ENCODE results near the gene ABHD12B. TPM values are rescaled to one million over a fixed set of nuclear protein-coding genes. Genes with fewer than 3 reads are reported as not detected.

ABHD12B gene
- total RNA-seq, 1 experiment from 2014 or later = not detected

DNA sequence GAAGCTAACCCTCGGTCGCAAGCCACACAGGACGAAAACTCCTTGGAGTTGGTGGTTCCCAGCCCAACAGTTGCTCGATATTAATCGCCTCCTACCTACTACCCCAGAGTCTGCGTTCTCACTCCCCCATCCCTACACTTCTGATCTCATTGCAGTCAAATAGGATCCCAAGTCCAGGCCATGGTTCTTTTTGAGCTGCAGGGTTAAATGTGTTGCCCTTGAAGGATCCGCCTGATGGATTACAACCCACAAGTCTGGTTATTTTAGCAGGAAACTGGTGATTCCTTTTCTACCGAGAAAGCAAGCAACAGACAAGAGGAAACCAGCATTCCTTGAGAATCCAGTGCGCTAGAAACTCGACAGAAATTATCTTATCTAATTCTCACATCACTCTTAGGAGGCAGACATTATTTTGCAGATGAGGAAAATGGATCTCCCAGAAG lies 40.1 kb upstream of the ABHD12B start:
- Histone ChIP-seq H3K4me1 (replicated peaks) (peaks cover 31% of the 10 kb centered on the region), H3K27ac (no peak overlapping the region), H3K9me3 (replicated peaks) (no peaks in the 10 kb centered on the region), H3K27me3 (replicated peaks) (0 out of 2 replicates have a peak, but pooled peaks cover 3% of the 10 kb centered on the region), H3K4me3 (peak overlapping the region; percentile 98), H3K36me3 (peaks cover 7% of the 10 kb centered on the region; the same call in 1 of the 2 replicates)
- DNase-seq (ENCODE audit: low read depth in 1 of 2, low spot score in 2 of 2) = no peak

DNA sequence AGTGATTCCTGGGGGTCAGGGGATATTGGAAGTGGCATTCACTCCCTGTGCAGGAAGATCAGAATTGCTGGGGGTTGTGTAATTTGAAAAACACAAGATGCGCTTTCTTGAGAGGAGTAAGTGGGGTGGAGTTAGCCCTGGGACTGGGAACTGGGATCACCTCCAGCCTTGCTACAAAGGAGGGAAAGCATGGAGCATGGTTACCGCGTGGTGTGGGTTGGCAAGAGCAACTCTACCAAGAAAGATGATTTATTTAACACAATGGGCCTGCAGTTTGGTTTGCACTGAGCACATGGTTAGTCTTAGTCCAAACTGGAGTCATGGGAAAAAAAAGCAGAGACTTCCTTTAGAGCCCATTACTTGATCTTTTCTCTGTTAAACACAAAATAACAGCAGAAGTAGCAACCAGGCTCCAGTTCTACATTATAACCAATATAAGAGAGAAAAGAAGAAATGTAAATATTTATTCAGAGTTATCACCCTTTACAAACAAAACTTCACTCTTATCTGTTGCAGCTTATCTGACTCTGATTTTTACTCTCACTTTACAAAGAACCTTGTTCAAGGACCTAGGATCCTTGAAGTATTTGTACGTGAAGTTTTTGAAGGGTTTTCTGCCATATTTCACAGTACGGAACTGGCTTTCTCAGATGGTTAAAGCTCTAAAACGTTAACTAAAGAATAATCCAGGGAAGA lies 38.8 kb upstream of the ABHD12B start:
- no peak overlapping the region for H3K27ac ChIP-seq
- H3K9me3 ChIP-seq (replicated peaks) = no peaks in the 10 kb centered on the region
- peaks cover 31% of the 10 kb centered on the region for H3K4me1 ChIP-seq (replicated peaks)
- 0 out of 2 replicates have a peak, but pooled peaks cover 3% of the 10 kb centered on the region for H3K27me3 ChIP-seq (replicated peaks)
- peaks cover 7% of the 10 kb centered on the region; the same call in 1 of the 2 replicates for H3K36me3 ChIP-seq
- no peak overlapping the region for H3K4me3 ChIP-seq
- no peak for DNase-seq (ENCODE audit: low read depth in 1 of 2, low spot score in 2 of 2)

DNA sequence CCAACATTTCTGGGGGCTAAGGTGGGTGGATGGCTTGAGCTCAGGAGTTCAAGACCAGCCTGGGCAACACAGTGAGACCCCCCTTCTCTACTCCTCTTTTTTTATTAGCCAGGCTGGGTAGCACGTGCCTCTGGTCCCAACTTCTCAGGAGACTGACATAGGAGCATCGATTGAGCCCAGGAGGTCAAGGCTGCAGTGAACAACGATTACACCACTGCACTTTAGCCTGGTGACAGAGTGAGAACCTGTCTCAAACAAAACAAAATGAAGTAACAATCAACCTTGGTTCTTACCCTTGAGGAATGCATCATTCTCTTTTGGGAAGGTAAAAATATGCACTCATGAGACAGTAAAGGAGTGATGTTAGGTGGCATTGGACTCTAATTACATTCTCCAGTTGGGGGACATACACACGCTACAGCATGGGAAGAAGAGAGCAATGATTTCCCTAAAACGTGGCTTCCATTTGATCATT lies 37.0 kb upstream of the ABHD12B start:
- H3K27ac ChIP-seq = no peak overlapping the region
- H3K9me3 ChIP-seq (replicated peaks) = no peaks in the 10 kb centered on the region
- H3K36me3 ChIP-seq = peaks cover 7% of the 10 kb centered on the region; the same call in 1 of the 2 replicates
- no peak overlapping the region for H3K4me3 ChIP-seq
- peaks cover 19% of the 10 kb centered on the region for H3K4me1 ChIP-seq (replicated peaks)
- H3K27me3 ChIP-seq (replicated peaks) = 0 out of 2 replicates have a peak, but pooled peaks cover 3% of the 10 kb centered on the region
- DNase-seq (ENCODE audit: low read depth in 1 of 2, low spot score in 2 of 2) = no peak

DNA sequence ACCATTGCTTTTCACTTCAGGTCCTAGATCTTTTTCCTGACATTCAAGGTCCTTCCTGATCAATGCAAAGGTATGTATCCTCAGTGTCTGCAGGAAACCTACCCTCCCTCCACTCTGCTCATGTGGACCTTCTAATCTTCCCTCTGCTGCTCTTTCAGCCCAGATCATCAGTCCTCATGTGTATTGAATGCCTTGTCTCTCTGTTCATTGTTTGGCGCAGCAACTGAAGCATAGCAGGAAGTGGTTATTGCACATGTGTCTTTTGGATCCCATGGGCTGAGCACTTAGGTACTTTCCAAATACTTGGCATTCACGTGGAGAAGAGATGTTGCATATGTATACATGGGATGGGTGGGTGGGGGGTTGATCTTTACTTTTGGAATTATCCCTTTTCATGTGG lies 36.6 kb upstream of the ABHD12B start:
- Histone ChIP-seq H3K36me3 (peaks cover 7% of the 10 kb centered on the region; the same call in 1 of the 2 replicates), H3K4me1 (replicated peaks) (peaks cover 16% of the 10 kb centered on the region), H3K9me3 (replicated peaks) (no peaks in the 10 kb centered on the region), H3K27ac (no peak overlapping the region), H3K4me3 (no peak overlapping the region), H3K27me3 (replicated peaks) (0 out of 2 replicates have a peak, but pooled peaks cover 3% of the 10 kb centered on the region)
- no peak for DNase-seq (ENCODE audit: low read depth in 1 of 2, low spot score in 2 of 2)

- H3K36me3 ChIP-seq = no peaks in the 10 kb centered on the region
- H3K9me3 ChIP-seq (replicated peaks) = no peaks in the 10 kb centered on the region
- H3K4me3 ChIP-seq = no peak overlapping the region
- H3K27ac ChIP-seq = no peak overlapping the region
- H3K27me3 ChIP-seq (replicated peaks) = 0 out of 2 replicates have a peak, but pooled peaks cover 3% of the 10 kb centered on the region
- peak in 1 of 2 experiments; percentile 14 for DNase-seq (ENCODE audit: low read depth in 1 of 2, low spot score in 2 of 2)
- peaks cover 12% of the 10 kb centered on the region for H3K4me1 ChIP-seq (replicated peaks)
These were observed 35.3 kb upstream of the ABHD12B start for GRCh38 chr14:50836515-50836914.

DNA sequence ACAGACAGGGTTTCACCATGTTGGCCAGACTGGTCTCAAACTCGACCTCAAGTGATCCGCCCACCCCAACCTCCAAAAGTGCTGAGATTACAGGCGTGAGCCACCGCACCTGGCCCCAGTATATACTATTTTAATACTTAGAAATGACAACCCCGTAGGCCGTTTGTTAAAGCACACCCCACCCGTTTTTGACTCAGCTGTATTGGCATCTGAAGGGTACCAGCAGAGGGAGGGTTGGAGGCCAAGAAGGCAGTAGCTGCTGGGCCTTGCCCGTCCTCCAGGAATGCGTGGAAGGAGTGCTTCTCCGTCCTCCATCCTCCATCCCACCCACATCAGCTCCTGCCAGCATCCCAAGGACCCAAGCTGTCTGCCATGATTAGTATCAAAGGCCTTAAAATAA lies 34.6 kb upstream of the ABHD12B start:
- peaks cover 6% of the 10 kb centered on the region for H3K4me1 ChIP-seq (replicated peaks)
- no peaks in the 10 kb centered on the region for H3K9me3 ChIP-seq (replicated peaks)
- no peaks in the 10 kb centered on the region for H3K27me3 ChIP-seq (replicated peaks)
- H3K27ac ChIP-seq = no peak overlapping the region
- no peaks in the 10 kb centered on the region for H3K36me3 ChIP-seq
- DNase-seq (ENCODE audit: low read depth in 1 of 2, low spot score in 2 of 2) = no peak
- H3K4me3 ChIP-seq = no peak overlapping the region

DNA sequence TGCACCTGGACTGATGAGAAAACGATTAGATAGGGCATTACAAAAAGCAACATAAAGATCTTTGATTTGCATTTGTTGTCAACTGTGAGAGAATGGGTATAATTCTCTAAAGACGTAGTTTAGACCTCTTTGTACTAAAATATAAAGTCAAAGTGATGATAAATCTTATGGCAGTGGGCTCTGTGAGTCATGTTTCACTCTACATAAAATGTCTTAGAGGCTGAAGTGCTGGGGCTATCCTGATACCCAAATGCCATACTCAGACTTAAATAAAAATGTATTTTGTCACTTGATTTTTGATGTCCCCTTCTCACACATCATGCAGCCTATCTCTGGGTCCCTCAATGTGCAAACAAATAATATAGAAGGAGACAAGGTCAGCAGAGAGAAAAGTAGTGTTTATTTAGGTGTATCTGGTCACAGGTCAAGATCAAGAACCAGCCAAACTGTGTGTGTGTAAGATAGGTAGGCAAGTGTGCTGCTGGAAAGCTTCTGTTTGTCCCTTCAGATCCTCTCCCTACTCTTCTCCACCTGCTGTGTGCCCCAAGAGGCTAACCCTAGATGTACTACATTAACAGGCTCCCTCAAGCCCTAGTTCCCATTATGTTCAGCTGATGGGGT lies 33.9 kb upstream of the ABHD12B start:
- Histone ChIP-seq H3K27me3 (replicated peaks) (no peaks in the 10 kb centered on the region), H3K4me3 (no peak overlapping the region), H3K4me1 (replicated peaks) (peaks cover 6% of the 10 kb centered on the region), H3K9me3 (replicated peaks) (no peaks in the 10 kb centered on the region), H3K27ac (no peak overlapping the region), H3K36me3 (no peaks in the 10 kb centered on the region)
- no peak for DNase-seq (ENCODE audit: low read depth in 1 of 2, low spot score in 2 of 2)

DNA sequence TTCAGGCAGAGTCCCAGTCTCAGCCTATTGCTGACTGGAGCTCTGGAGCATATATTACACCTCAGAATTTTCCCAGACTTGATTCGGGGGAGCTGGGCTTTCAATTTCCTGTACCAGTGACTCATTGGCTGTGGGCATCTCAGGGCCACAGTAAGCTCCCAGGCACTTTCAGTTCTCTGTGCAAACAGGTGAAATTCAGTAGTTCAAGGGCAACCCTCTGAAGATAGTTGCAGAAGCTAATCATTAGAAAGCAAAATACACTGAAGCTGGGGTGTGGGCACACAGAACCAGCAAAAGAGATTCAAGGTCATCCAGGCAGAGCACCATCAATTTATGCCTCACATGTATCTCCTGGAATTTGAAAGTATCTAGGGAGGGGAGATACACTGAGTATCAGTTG lies 32.8 kb upstream of the ABHD12B start:
- Histone ChIP-seq H3K9me3 (replicated peaks) (no peaks in the 10 kb centered on the region), H3K27me3 (replicated peaks) (no peaks in the 10 kb centered on the region), H3K4me3 (no peak overlapping the region), H3K27ac (no peak overlapping the region), H3K36me3 (no peaks in the 10 kb centered on the region), H3K4me1 (replicated peaks) (peaks cover 6% of the 10 kb centered on the region)
- DNase-seq (ENCODE audit: low read depth in 1 of 2, low spot score in 2 of 2) = no peak

DNA sequence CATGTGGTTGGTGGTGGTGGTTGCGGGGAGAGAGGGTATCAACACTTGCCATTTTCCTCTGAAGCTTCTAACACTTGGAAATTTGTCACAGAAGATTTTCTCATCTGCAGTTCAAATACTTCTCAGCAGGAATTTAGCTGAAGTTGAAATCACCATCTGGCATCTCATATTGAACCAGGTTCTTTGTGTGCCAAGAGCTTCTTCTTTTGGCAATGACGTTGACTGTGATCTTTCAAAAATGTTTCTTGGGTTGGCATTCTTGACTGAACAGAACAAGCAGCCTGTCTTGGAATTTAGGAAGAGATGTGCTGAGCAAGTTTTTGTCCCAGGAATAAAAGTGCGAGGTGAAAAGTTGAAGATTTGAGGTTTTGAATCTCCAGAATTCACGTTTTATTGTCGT lies 32.2 kb upstream of the ABHD12B start:
- peaks cover 6% of the 10 kb centered on the region for H3K4me1 ChIP-seq (replicated peaks)
- no peaks in the 10 kb centered on the region for H3K36me3 ChIP-seq
- H3K27ac ChIP-seq = no peak overlapping the region
- H3K9me3 ChIP-seq (replicated peaks) = no peaks in the 10 kb centered on the region
- no peak for DNase-seq (ENCODE audit: low read depth in 1 of 2, low spot score in 2 of 2)
- H3K27me3 ChIP-seq (replicated peaks) = no peaks in the 10 kb centered on the region
- no peak overlapping the region for H3K4me3 ChIP-seq

GRCh38 chr14:50844391-50844790 lies 27.5 kb upstream of the ABHD12B start:
- Histone ChIP-seq H3K4me1 (replicated peaks) (peaks cover 10% of the 10 kb centered on the region), H3K36me3 (no peaks in the 10 kb centered on the region)
- no peak for DNase-seq (ENCODE audit: low read depth in 1 of 2, low spot score in 2 of 2)

DNA sequence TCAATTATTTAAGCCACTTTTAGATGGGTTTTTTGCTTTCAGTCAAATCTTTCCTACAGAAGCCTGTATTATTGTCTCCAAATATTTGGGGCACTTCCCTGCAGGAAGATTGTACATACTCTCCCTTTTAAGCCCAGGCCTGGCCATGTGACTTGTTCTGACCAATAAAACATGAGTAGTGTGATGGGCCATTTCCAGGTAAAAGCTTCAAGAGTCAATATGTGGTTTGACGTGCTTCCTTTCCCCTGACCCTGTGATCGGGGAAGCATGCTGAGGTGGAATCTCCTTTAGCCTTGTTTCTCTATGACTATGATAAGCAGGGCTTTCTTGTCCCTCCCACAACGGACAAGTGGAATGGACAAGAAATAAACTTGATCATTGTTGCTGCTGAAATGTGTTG lies 26.7 kb upstream of the ABHD12B start:
- no peak for DNase-seq (ENCODE audit: low read depth in 1 of 2, low spot score in 2 of 2)
- Histone ChIP-seq H3K36me3 (no peaks in the 10 kb centered on the region), H3K4me1 (replicated peaks) (peaks cover 10% of the 10 kb centered on the region), H3K9me3 (replicated peaks) (no peaks in the 10 kb centered on the region), H3K27me3 (replicated peaks) (no peaks in the 10 kb centered on the region), H3K27ac (no peak overlapping the region), H3K4me3 (no peak overlapping the region)

More at GRCh38 chr14:50844391-50844790, 27.5 kb upstream of the ABHD12B start:
- Histone ChIP-seq H3K27ac (no peak overlapping the region), H3K27me3 (replicated peaks) (no peaks in the 10 kb centered on the region), H3K9me3 (replicated peaks) (no peaks in the 10 kb centered on the region), H3K4me3 (no peak overlapping the region)

- Histone ChIP-seq H3K36me3 (no peaks in the 10 kb centered on the region), H3K4me3 (no peak overlapping the region), H3K9me3 (replicated peaks) (no peaks in the 10 kb centered on the region), H3K27ac (no peak overlapping the region), H3K4me1 (replicated peaks) (peaks cover 10% of the 10 kb centered on the region), H3K27me3 (replicated peaks) (no peaks in the 10 kb centered on the region)
- DNase-seq (ENCODE audit: low read depth in 1 of 2, low spot score in 2 of 2) = peak in 1 of 2 experiments; percentile 22
These were observed 25.5 kb upstream of the ABHD12B start for GRCh38 chr14:50846226-50846880.

DNA sequence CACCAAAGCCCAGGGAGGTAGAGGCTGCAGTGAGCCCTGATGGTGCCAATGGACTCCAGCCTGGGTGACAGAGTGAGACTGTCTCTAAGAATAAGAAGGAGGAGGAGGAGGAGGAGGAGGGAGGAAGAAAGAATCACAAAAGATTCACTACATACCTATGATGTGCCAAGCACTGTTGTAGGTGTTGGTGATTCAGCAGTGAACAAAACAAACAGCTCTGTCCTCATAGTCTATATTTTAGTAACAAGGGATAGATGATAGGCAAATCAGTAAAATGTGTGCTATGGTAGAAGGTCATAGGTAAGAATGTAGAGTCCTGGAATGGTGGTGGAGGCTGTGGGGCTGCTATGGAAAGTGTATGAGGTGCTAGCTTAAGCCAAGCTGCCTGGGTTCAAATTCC lies 18.0 kb upstream of the ABHD12B start:
- Histone ChIP-seq H3K4me1 (replicated peaks) (no peaks in the 10 kb centered on the region), H3K27me3 (replicated peaks) (no peaks in the 10 kb centered on the region), H3K4me3 (no peak overlapping the region), H3K36me3 (no peaks in the 10 kb centered on the region), H3K9me3 (replicated peaks) (no peaks in the 10 kb centered on the region), H3K27ac (no peak overlapping the region)
- no peak for DNase-seq (ENCODE audit: low read depth in 1 of 2, low spot score in 2 of 2)

DNA sequence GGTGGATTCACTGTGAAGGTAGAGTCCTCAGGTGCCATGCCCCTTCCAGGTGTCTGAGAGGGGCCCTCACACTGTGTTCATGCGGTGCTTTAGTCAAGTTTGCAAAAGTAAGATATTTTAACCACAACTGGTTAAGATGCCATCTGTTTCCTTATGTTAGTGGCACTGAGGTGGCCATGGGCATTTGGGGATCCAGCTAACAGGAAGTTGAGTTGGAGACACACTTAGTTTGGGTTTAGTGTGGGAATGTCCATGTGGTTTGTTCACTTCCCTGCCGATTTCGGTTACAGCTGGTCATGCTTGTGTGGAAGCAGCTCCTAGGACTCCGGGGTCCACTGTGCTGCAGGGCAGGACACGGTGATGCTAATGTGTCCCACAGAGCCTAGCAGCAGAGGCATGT lies 17.3 kb upstream of the ABHD12B start:
- Histone ChIP-seq H3K27ac (no peak overlapping the region), H3K4me3 (no peak overlapping the region), H3K9me3 (replicated peaks) (no peaks in the 10 kb centered on the region), H3K27me3 (replicated peaks) (no peaks in the 10 kb centered on the region), H3K4me1 (replicated peaks) (peaks cover 4% of the 10 kb centered on the region), H3K36me3 (no peaks in the 10 kb centered on the region)
- DNase-seq (ENCODE audit: low read depth in 1 of 2, low spot score in 2 of 2) = no peak
